LNCaP clone FGC (cell line): Measurements from ENCODE around the gene LOXHD1.

Experiments used
- DNase-seq: peaks from one replicate; pipeline ENCODE4 v3.0.0-alpha.2; 2011; ENCODE audit warnings: low read depth
- H3K4me3 ChIP-seq: 2 replicates; pipeline ENCODE4 v1.5.1; 2011; ENCODE audit warnings: mild to moderate bottlenecking, low read depth, low read length, control low read depth
- CTCF ChIP-seq: IDR thresholded peaks from 2 replicates; pipeline ENCODE4 v1.5.1; 2012; ENCODE audit warnings: mild to moderate bottlenecking; ENCODE audit not compliant: control insufficient read depth, insufficient read depth; ENCODE audit errors: extremely low read depth

LOXHD1 gene

GRCh38 chr18:46700066-46700824 is 43.2 kb upstream of the LOXHD1 start:
- DNase-seq = no peak
- H3K4me3 ChIP-seq = no peak overlapping the region
- TF ChIP-seq CTCF = no peak

- H3K4me3 ChIP-seq = no peak overlapping the region
- no peak for TF ChIP-seq CTCF
- no peak for DNase-seq
Measured at GRCh38 chr18:46696702-46697101, 39.7 kb upstream of the LOXHD1 start.

GRCh38 chr18:46696268-46696667 is 39.2 kb upstream of the LOXHD1 start:
- TF ChIP-seq CTCF = no peak
- no peak for DNase-seq
- H3K4me3 ChIP-seq = no peak overlapping the region

GRCh38 chr18:46693996-46694395 is 37.0 kb upstream of the LOXHD1 start:
- no peak for TF ChIP-seq CTCF
- DNase-seq = no peak
- no peak overlapping the region for H3K4me3 ChIP-seq

- no peak for DNase-seq
- no peak overlapping the region for H3K4me3 ChIP-seq
- TF ChIP-seq CTCF = no peak
Measured at GRCh38 chr18:46688853-46689525, 32.0 kb upstream of the LOXHD1 start.

GRCh38 chr18:46686186-46686585 is 29.2 kb upstream of the LOXHD1 start:
- no peak for DNase-seq
- H3K4me3 ChIP-seq = no peak overlapping the region
- TF ChIP-seq CTCF = no peak
